Measurements from ENCODE around the gene METTL24.

METTL24 gene

DNA sequence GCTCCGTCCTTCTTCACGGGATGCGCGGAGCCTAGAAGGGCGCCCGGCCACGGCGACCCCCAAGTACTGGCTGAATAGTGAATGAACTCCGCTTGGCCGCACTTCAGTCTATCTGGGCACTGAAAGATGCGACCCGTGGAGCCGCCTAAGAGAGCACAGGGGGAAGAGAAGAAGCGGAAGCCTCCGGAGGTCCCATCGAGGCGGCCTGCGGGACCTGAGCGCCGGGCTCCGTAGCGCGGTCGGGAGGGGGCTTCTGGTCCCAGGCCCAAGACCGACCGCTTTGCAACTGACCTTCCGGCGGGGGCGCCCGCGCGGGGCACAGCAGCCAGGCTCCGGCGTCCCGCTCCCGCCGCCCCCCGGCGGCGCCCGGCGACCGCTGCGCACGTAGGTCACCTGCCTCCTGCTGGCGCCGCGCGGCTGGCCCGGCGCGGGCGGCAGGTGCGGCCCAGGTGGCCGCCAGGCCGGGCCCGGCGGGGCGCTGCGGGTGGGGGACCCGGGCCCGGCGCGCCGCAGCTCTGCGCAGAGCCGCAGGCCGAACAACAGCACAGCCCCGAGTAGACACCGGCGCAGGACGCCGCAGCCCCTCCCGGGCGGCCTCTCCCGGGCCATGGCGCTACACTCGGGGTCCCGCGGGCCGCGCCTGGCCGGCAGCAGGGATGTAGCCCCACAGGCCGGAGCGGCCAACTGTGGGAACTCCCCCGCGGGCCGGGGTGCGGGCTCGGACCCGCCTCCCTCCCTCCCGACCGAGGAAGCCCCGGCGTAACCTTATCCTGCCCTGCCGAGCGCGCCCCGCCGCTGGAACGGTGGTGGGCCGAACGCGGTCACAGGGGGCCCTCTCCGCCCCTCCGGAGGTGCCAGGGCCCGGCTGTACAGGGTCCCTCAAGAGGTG is at the start of gene METTL24:
Gene METTL24, minus strand, starts transcription at position 686 of the 889 bp plus-strand sequence. Its CDS starts 77 bp downstream, at position 609.
- no peak for DNase-seq

- no peak for DNase-seq
Measured at GRCh38 chr6:110404607-110405006, 46.5 kb upstream of the METTL24 start.

- DNase-seq: no peak
Measured at GRCh38 chr6:110401585-110402176, 43.5 kb upstream of the METTL24 start.

DNA sequence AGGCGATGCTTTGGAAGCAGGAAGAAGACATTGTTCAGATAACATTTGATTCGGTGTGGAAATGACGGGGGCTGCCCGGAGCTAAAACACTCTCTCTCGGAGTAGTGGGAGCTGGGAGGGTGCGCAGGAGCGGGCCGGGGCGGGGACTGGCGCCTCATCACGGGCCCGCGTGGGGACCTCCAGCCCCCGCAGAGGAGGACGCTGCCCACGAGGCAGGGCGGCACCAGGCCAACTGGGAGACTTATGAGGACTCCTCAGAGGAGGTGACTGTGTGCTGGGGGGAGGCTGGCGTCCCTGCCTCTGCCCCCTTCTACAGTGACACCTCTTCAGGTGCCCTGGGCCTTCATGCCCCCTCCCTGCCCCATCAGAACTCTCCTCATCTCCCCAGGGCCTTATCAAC is 42.1 kb upstream of the METTL24 start:
- no peak for DNase-seq

- no peak for DNase-seq
Measured at GRCh38 chr6:110399219-110400071, 41.3 kb upstream of the METTL24 start.

DNA sequence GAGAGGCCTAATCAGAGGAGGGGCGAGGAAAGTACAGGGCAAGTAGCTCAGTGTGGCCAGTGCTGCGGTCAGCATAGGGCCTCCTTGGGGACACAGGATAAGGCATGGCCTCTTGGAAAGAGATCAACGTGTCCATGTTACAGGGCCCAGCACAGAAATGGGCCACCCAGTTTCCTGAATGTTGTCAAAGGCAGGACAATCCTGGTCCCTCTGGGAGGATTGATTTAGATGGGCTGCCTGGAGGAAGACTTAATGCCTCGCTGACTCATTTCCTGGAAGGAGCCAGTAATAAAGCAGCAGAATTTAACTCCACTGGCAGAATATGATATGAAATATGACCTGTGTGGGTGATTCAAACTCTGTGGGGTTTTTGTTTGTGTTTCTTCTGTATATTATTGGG is 40.6 kb upstream of the METTL24 start:
- no peak for DNase-seq

GRCh38 chr6:110395221-110395620 is 37.1 kb upstream of the METTL24 start:
- no peak for DNase-seq

GRCh38 chr6:110394409-110394808 is 36.3 kb upstream of the METTL24 start:
- DNase-seq: no peak

DNA sequence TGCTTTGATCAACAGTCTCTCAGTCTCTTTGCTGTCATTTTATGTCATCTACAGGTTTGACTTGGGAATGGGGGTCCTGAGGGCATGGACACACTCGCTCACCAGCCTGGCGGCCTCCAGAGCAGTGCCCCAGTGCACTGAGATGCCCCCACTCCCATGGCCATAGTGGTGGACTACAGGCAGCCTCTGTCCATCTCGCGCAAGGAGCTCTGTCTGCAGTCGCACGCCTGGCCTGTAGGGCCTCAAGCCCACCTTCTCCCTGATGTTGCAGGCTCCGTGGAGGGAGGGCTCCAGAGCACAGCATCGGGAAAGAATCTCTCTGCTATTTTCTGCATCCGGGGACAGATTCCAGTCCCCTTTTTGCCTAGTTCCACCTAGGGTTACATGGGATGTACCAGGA is 34.6 kb upstream of the METTL24 start:
- DNase-seq: no peak

- no peak for DNase-seq
Measured at GRCh38 chr6:110390404-110390803, 32.3 kb upstream of the METTL24 start.

DNA sequence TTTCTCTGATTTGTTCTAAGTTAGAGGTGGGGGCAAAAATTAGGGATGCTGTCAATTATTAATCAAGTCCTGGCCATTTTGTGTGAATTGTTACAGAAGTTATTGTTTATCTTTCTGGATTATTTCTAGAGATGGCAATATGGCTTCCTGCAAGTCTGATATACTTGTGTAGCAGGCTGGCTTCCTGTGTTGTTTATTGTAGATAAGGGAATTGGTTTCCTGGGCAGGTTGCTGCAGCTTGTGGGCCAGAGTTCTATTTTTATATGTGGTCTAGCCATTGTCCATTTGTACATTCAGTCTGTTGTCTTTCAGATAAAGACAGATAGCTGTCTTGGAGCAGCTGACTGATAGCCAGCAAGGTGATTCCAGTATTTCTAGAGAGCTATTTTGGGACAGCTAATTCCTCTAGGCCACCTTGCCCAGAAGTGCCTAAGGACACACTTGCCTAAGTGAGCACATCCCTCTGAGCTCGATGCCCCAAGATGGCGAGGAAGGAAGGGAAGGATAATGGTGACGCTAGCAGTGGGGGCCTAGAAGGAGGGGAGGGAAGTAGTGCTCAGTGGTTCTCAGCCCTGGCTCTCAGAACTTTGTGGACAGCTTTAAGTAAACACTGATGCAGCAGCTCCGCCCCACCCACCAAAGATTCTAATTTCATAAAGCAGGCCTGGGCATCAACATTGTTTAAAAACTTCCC is 31.7 kb upstream of the METTL24 start:
- no peak for DNase-seq

DNA sequence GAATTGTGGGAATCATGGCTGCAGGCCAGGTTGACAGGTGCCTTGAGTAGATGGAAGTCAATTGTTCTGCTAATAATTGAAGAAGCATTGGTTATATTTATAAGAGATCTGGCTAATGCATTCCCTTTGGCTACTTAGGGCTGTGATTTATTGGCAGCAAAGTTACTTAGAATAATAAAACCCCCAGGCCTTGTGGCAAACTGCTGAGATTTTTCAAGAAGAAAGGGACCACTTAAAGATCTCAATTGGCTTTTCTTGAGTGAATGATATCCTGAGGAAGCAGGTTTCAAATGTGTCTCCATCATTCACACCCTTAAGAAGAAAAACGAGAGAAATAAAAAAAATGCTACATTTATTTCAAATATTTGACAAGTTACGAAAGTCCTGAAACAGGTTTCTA is 29.8 kb upstream of the METTL24 start:
- DNase-seq: no peak

GRCh38 chr6:110385458-110385863 is 27.3 kb upstream of the METTL24 start:
- DNase-seq: no peak

- DNase-seq: no peak
Measured at GRCh38 chr6:110378552-110378951, 20.4 kb upstream of the METTL24 start.

DNA sequence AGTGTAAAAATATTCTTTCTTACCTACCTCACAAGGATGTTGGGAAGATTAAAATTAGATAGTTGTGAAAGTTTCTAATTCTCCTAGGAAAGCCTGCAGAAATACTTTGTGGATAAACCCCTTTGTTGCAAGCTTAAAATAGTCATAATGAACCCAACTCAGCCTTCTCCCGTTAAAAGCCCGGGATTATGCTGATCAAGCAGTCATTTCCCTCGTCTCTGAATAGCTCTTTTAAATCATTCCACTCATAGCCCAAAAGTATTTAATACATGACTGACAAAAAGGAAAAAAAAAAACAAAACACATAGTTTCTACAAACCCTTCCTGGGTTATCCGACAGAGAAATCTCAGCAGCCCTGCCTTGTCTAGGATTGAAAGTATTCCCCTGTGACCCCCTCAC is 10.9 kb upstream of the METTL24 start:
- no peak for DNase-seq

DNA sequence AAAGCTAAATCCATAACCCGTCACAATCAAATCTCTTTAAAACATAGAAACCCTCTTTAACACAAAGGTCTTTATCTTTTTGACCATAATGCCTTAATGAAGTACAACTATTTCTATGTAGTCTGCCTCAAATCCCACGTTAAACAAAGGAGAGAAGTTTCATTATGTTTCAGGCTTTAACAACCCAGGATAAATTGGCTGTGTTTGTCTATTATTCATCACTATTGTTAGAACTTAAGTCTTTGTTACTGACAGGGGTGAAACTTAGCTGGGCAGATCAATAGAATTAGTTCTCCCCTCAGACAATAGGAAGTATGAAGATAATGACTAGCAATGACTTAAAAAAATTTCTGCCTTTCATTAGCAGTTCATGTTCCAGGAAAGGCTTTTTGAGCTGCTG is 10.1 kb upstream of the METTL24 start:
- no peak for DNase-seq

- DNase-seq: no peak
Measured at GRCh38 chr6:110367825-110368224, 9.7 kb upstream of the METTL24 start.

DNA sequence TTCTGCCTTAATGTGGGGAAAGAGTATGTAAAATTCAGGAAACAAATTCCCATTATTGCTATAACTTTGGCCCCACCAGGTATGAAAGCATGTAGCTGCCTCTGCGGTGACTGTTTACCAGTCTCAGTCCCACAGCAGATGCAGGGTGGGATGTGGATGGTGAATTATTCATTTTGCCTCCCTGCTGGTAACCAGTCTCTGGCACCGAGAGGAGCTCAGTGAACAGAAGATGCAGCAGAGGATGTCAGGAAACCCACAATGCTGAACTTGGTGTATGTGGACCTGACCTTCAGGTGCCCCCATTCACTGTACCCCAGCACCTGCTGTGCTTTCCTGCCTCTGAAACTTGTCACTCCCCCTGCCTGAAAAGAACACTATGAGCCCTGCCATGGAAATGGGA is 8.8 kb upstream of the METTL24 start:
- no peak for DNase-seq

DNA sequence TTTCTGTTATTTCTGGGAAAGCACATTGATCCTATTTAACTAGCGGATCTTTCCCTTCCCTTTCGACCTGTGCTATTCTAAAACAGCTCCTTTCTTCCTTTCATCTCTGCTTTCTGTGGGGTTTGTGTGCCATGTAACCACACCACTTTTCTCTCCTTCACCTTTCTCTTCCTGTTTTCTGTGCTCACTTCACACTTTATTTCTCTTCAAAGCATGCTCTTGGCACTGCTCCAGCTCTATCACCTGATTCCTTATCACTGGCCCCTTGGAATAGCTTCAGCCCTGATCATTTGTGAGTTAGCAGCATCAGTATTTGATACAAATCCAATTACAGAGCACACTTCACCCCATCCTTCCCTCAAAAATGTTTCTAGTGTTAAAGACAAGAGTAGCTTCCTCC is 8.1 kb upstream of the METTL24 start:
- DNase-seq: no peak

- no peak for DNase-seq
Measured at GRCh38 chr6:110364364-110365105, 6.4 kb upstream of the METTL24 start.

- DNase-seq: no peak
Measured at GRCh38 chr6:110363748-110364147, 5.6 kb upstream of the METTL24 start.

DNA sequence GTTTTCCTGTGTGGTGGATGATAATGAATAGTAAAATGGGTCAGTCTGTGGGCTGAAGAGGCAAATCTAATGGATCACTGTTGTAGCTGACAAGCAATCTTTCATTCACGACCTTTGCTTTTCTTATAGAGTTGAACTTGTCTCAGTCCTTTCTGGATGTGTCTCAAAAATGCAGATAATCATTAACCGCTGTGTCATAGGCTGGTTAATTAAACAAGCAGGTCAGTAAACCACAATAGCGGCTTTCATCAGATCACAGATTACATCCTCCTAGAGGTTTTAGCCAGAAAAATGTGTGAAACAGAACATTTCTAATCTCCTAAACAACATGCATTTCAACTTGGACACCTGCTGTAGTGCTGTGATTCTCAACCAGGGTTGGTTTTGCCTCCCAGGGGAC is 2.5 kb upstream of the METTL24 start:
- no peak for DNase-seq

All from activated CD4-positive, alpha-beta T cell treated with anti-CD3 and anti-CD28 coated beads for 4 hours (primary cell).